DMS79 treated with DMSO at 0.1 percent for 48 hours (cell line): ENCODE results near the gene SV2C.

Experiments
- DNase-seq: peaks from one replicate; lab custom pipeline; 2025; lab: John Stamatoyannopoulos, UW

The SV2C gene

GRCh38 chr5:76256116-76256889 is 173.1 kb downstream of the SV2C start:
- peak; percentile 17 for DNase-seq

- DNase-seq, result no peak
These were observed 174.1 kb downstream of the SV2C start for GRCh38 chr5:76257225-76257833.

GRCh38 chr5:76257897-76258296 is 174.7 kb downstream of the SV2C start:
- DNase-seq, result no peak

- no peak for DNase-seq
These were observed 181.5 kb downstream of the SV2C start for GRCh38 chr5:76264681-76265080.

GRCh38 chr5:76269259-76269931 is 186.2 kb downstream of the SV2C start:
- no peak for DNase-seq

- no peak for DNase-seq
These were observed 186.9 kb downstream of the SV2C start for GRCh38 chr5:76269932-76270610.

GRCh38 chr5:76271836-76272235 is 188.7 kb downstream of the SV2C start:
- no peak for DNase-seq

- no peak for DNase-seq
These were observed 190.2 kb downstream of the SV2C start for GRCh38 chr5:76273206-76273885.

GRCh38 chr5:76274571-76274970 is 191.4 kb downstream of the SV2C start:
- no peak for DNase-seq

GRCh38 chr5:76277736-76278135 is 194.6 kb downstream of the SV2C start:
- no peak for DNase-seq

GRCh38 chr5:76278261-76278789 is 195.1 kb downstream of the SV2C start:
- DNase-seq, result no peak

GRCh38 chr5:76280494-76280893 is 197.3 kb downstream of the SV2C start:
- no peak for DNase-seq

- DNase-seq, result no peak
These were observed 200.5 kb downstream of the SV2C start for GRCh38 chr5:76283670-76284069.

GRCh38 chr5:76289692-76290091 is 206.5 kb downstream of the SV2C start:
- DNase-seq, result no peak

- no peak for DNase-seq
These were observed 207.2 kb downstream of the SV2C start for GRCh38 chr5:76290321-76290757.

GRCh38 chr5:76291305-76292077 is 208.3 kb downstream of the SV2C start:
- DNase-seq, result no peak

- DNase-seq, result no peak
These were observed 209.6 kb downstream of the SV2C start for GRCh38 chr5:76292620-76293322.

GRCh38 chr5:76294573-76294972 is 211.4 kb downstream of the SV2C start:
- no peak for DNase-seq

GRCh38 chr5:76298852-76299251 is 215.7 kb downstream of the SV2C start:
- no peak for DNase-seq

- DNase-seq, result no peak
These were observed 216.4 kb downstream of the SV2C start for GRCh38 chr5:76299592-76299991.
